ENCODE results near the gene WDR38.

DNA sequence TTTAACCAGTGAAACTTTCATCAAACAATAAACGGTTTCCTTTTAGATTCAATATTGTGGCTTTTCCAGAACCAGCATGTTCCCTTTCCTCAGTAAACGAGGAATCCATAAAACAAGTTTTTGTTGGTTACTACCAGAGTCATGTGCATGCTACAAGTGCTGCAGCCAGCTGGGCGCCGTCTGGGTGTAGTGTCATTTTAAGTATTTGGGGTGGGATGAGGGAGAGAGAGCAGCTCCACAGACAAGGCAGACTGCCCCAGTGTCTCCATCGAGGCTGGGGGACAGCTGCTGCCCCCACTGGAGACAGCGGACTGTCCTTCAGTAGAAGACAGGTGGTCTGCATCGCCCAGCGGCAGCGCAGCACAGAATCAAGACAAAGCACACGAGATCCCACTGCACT lies 26.0 kb downstream of the WDR38 start:
- TF ChIP-seq GATA2 (IDR thresholded peaks at IDR 0.05; ENCODE audit: low read depth, low read length): no peak
- TF ChIP-seq GATA3 (IDR thresholded peaks at IDR 0.05; ENCODE audit: low read depth, low read length): no peak
